HG03095 (cell line): ENCODE measurements around the gene CABP2.
"Not testable (repeated sequence)": the region's sequence is repeated elsewhere in the genome, so short reads cannot be mapped to it uniquely, and the experiment has no call there.

Experiments used
- ATAC-seq: cut with Tn5 transposase; IDR thresholded peaks from one replicate; pipeline ENCODE4 v1.9.1; 2021; ENCODE audit warnings: moderate library complexity; ENCODE audit not compliant: unreplicated experiment

Gene CABP2

DNA sequence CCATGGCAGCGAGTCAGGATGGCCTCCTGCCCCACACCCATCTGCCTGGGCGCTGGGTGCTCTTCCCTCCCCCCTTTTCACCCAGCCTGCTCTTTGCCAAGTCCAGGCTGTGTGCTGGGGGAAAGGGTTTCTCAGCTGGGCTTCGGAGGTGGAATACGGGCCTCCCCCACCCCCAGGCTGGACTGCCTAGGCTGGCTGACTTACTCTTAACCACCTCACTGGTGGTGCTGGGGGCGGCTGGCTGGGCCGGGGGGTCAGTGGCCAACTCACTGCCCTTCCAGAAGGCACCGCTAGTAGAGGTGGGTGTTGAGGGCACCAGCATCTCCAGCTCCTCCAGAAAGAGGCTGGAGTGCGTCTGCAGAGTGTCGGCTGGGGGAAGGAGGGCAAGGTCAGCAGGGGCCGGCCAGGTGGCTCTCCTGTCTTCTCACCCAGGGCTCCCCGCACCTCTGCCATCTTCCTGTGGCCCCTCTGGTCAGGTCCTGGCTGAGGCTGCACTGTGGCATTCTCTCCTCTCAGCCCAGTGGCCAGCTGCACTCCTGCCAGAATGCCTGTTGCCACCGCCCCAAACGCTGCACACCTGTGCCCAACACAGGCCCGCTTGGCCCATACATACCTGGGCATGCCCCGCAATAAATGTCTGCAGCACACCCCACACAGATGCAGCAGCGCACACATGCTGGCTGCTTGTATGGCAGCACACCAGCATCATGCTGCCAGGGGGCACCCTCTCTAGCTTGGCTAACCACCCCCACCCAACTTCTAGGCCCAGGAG, 27.8 kb downstream of the CABP2 start:
- no peak for ATAC-seq

DNA sequence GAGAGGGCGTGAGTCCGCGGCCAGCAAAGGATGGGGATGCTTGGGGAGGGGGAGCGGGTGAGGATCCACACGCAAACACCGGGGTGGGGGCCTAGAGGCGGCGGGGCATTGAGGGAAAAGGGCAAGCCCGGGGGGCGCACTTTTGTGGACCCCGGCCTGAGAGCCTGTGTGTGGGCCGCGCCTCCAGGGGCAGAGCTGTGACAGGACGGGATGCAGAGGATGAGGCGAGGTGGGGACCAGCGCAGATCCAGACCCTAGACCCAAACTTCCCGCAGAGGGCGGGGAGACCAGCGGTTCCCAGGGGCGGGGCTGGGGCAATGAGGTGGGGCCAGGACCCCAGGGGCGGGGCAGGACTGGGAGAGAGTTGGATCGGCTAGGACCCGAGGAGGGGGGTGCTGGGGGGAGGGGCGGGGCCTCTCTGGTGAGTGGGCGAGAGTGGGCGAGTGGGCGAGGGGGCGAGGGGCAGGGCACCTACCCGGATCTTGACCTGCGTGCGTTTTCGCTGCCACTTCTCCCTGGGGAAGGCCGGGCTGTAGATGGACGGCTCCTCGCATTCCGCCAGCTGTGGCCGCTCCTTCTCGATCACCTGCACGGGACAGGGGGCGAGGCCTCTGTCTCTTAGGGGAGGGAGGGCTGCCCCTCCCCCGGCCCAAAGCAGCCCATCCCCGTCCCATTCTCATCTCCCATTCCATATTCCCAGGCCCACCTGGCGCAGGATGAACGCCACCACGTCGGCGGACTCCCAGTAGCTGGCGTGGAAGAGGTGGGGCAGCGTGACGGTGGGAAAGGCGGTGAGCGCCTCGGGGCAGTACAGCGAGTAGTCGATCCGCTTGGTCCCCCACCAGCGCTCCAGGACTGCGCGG, 28.6 kb downstream of the CABP2 start:
- ATAC-seq: no peak

DNA sequence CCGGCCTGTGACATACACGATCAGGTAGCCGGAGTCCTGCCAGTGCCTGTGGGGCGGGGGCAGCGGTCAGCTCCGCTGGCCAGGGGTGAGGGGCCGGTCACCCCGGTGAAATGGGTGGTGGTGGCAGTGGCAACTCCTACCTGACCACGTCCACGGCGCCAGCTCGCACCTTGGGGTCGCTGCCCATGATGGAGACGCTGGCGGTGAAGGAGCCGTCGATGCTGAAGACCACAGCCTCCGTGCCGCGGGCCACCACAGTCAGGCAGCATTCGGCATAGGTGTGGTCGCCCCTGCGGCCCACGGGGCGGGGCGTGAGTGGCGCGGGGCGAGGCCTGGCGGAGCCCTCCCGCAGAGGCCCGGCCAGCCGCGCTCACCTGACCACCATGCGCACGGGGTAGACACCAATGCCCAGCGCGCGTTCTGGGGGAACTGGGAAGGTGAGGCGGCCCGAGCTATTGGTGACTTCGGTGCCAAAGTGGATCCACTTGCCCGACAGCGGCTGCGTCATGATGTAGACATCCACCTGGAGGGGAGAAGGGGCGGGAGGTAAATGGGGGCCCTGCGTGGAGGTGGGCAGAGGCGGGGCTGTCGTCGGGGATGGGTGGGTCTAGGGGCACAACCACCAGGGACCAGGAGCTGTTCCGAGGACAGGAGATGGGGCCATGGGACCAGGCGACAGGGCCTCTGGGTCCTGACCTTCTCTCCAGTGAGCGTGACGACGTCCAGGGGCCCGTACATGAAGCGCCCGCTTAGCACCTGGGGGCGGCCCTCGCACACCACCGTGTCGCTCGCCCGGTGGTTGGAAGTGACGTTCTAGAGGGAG, 29.5 kb downstream of the CABP2 start:
- no peak for ATAC-seq

DNA sequence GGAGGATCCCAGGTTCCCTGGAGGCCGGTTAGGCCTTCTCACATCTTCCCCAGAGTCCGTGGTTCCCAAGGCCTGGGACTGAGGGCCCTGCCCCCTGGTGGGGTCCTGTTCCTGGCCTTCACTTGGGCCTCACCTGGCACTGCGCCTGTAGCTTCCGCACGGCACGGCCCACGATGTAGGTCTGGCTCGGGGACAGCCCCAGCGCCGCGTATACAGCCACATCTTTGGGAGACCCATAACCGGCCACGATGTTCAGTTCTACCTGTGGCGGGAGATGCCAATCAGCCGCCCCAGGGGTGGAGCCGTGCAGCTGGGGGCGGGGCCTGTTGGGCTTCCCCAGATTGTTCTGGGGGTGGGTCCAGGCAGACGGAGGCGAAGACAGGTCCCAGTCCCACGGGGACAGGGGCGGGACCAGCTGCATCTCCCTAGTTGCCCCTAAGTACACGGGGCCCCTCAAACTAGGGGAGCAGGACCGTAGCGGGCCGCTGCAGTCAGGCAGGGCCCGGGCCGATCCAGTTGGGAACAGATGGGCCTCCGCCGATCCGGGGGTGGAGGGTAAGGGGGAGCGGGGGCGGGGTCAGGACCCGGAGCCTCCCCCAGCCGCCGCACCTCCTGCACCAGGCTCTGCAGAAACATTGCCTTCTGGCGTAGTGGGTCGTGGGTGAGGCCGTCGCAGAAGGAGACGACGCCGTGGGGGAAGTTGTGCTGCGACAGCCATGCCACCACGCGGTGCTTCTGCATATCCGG, 30.3 kb downstream of the CABP2 start:
- ATAC-seq: no peak

DNA sequence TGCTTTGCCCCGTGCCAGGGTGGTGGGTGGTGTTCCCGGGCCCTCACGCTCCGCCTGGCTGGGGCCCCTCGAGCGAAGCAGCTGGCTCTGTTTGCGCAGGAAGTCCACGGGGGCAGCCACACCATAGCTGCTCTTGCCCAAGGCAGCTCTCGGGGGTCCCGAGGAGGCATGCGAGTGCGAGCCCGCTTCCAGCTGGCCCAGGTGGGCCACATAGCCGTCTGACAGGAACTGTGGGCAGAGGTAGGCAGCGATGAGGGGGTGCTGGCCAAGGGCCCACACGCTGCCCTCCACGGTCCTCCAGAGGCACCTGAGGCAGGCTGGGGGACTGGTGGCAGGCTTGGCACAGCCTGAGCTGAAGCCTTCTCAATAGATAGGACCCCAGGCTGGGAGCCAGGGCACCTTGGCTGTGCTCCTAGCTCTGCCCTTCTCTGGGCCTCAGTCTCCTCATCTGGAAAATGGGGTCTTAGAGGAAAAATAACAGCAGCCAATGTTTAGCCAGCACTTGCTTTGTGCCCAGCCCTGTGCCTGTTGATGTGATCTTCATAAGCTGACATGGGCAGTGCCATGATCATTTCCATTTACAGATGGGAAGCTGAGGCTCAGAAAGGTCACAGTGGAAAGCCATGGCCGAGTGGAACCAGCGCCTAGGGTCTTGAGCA, 31.0 kb downstream of the CABP2 start:
- no peak for ATAC-seq

DNA sequence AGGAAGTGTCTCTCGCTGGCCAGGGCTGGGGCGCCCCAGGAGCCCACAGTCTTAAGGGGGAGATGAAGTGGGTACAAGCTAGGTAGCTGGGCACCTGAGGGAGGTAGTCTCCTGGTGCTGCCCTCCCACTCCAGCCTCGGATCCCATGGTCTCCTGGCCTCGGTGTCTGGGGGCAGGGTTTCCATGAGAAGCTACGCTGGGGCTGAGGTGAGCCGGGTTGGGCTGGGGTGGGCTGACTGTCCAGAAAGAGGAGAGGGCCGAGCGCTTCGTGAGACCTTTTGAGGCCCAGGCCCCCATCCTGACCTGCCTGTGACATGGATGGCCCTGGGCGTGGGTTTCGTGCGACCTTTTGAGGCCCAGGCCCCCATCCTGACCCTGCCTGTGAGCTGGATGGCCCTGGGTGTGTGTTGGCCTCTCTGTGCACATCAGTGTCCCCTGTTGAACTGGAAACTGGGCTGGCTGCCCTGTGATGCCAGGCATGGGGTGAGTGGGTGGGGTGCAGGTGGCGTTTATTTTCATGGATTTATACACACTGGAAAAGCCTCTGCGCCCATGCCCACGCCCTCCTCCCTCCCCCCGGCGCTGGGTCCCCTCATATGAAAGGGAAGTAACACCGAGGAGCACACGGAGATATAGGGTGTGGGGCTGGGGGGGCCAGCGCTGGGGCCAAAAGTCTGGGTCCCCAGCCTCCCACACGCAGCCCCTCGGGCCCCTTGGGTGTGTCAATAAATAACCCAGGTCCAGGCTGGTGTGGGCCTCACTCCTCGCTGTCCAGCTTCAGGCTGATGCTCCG, 31.8 kb downstream of the CABP2 start:
- ATAC-seq: no peak

DNA sequence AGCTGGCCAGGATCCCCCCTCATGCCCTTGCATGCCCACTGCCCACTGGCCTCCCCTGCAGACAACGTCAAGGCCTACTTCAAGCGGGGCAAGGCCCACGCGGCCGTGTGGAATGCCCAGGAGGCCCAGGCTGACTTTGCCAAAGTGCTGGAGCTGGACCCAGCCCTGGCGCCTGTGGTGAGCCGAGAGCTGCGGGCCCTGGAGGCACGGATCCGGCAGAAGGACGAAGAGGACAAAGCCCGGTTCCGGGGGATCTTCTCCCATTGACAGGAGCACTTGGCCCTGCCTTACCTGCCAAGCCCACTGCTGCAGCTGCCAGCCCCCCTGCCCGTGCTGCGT, 32.5 kb downstream of the CABP2 start:
- ATAC-seq: no peak

DNA sequence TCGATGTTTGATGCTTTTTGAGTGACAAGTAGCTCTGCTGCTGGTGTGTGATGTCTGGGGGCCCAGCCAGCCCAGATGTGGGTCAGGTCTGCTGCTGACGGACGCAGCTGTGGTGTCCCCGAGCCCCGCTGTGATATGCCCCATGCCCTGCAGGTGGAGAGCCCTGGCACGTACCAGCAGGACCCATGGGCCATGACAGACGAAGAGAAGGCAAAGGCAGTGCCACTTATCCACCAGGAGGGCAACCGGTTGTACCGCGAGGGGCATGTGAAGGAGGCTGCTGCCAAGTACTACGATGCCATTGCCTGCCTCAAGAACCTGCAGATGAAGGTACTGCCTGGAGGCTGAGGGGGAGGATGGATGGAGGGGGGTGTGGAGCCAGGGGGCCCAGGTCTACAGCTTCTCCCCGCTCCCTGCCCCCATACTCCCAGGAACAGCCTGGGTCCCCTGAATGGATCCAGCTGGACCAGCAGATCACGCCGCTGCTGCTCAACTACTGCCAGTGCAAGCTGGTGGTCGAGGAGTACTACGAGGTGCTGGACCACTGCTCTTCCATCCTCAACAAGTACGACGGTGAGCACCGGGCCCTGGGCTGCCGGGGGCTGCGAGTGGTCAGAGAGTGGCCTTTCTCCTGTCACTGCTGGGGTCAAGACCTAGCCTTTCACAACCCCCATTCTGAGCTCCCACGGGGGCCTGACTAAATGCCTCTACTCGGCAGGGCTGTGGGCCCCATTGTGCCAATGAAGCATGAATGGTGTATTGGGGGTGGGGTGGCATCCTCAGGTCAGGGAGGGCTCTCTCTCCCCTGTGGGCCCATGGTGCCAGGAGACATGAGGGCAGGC, 33.1 kb downstream of the CABP2 start:
- ATAC-seq: no peak

DNA sequence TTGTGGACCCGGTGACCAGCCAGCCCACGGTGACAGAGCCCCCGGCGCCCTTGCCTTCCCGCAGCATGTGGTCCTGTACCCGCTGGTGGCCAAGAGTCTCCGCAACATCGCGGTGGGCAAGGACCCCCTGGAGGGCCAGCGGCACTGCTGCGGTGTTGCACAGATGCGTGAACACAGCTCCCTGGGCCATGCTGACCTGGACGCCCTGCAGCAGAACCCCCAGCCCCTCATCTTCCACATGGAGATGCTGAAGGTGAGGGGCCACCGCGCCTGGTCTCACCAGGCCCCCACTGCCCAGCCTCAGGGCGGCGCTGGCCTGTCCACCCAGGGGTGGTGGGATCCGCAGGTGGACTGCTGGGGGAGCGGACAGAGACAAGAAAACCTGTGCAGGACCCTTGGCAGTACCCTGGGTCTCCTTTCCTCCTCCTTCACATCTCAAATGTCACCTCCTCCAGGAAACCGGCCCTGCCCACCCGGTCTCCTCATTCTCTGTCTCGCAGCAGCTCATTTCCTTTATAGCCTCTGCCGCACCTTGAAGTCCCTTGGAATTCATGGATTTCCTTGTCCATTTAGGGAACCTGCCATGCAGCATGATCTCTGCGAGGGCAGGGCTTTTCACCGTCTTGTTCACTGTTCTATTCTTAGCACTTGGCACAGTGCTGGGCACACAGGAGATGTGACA, 33.9 kb downstream of the CABP2 start:
- ATAC-seq: no peak

DNA sequence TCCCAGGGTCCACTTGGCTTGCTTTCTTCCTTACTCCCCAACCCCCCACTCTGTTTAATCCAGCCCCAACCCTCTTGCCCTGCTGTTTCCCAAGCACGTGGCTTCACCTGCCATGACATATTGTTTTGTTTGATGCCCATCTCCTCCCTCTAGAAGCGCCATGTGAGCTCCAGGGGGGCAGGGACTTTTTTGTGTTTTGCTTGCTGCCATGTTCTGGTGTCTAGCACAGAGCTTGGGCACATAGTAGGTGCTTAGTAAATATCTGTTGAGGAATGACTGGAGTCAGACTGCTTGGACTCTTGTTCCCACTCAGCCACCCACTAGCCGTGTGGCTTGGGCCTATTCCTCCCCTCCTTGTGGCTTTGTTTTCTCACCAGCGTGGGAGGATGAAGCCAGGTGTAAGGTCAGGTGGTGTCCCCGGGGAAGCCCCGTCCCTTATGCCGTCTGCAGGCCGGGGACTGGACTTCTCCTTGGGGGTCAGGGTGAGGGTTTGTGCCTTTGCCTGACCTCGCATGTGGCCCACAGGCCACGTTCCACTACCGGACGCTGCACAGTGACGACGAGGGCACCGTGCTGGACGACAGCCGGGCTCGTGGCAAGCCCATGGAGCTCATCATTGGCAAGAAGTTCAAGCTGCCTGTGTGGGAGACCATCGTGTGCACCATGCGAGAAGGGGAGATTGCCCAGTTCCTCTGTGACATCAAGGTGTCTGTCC, 36.6 kb downstream of the CABP2 start:
- ATAC-seq: peak; percentile 31

DNA sequence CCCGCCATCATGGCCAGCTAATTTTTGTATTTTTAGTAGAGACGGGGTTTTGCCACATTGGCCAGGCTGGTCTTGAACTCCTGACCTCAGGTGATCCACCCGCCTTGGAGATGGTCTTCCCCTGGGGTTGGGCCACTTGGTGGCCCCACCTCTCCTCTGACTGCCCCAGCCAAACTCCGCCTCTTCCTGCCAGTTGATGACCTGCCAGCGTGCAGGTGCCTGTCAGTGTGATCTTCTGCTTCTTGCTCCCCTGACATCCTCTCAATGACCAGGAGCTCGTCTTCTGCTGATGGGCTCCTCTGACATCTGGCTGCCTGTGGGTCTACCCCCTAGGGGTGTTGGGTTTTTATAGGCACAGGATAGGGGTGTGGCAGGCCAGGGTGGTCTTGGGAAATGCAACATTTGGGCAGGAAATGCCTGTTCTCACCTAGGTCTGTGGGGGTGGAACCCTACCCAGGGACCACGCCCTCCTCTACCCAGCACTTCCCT, 37.3 kb downstream of the CABP2 start:
- ATAC-seq: not testable (repeated sequence)

DNA sequence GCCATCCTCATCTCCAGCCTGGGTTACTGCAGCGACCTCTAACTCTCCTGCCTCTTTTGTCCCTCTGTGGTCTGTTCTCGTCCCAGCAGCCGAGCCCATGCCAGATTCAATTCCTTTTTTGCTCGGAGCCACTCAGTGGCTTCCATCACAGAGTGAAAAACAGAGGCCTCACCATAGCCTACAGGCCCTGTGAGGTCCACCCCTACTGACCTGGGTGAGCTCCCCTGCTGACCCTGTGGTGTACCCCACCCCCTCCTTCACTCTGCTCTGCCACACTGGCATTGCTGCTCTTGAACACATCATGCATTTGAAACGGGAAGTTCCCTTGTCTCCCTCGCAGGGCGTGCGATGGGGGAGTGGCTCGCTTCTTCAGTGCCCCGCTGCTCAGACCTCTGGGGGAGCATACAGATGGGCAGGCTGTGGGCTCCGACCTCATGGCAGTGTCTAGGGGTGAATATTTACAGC, 38.4 kb downstream of the CABP2 start:
- no peak for ATAC-seq

DNA sequence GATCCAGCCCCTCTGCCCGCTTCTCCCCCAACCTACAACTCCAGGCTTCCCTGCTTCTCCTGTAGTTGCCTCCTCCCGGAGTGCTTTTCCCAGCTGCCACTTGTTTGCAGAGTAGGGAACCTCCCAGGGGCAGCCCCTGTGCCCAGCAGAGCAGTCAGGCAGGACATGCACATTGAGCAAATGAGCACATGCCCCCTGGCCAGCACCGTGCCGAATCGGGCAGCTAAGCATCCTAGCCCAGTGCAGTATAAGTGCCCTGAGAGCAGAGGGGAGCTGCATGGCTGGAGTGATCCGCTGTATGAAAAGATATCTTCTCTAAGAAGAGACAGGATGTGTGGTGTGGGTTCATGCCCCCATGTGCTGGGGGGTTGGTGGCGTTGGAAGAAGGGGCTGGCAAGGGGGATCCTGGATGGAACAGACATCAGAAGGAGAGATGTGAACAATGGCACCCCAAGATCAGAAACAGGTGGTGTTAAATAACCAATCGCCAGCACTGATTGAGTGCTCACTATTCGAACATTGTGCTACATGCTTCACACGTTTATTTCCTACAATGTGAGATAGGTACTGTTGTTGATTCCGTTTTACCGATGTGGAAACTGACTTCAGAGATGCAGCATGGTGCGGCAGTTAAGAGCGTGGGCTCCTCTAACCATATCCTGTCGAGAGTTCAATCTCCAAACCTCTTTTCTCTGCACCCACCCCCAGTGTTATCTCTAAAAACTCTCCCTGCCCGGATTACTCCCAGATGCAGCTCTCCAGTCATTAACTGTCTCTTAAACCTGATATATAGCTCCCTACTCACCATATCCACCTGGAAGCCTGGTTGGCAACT, 39.2 kb downstream of the CABP2 start:
- ATAC-seq: no peak

DNA sequence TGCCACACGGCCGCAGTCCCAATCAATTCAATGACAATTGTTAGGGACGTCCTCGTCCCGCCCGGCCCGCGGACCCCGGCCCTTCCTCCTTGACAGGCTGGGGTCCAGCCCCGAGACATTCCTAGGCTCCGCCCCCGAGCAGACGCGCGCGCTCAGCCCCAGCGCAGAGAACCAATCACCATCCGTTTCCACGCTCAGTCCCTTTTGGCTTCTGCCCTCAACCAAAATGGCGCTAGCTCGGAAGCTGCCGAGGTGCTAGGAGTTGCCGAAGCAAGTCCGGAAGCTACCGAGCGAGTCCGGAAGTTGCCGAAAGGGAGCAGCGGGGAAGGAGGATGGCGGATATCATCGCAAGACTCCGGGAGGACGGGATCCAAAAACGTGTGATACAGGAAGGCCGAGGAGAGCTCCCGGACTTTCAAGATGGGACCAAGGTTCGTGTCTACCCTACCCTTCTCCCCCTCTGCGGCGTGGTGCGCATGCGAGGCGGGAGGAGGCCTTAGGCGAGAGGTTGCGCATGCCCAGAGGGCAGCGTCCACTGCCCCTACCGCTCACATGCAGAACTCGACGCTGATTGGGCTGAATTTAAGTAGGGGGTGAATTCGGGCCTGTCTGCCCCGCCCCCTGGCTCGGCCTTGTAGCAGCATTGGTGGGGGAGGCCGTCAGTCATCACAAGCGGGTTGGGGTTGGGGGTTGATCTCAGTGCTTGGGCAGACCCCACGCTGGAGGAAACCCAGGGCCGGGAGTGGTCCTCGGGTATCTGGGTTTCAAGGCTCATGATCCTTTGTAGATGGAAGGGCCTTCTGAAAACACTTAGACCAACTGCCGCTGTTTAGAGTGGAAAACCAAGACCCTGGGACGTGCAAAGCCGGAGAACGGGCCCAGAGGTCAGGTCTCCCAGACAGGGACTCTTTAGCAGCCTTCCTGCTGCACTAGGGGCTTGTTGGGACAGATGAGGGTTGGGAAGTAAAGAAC, 40.1 kb downstream of the CABP2 start, which contains the start of gene AIP:
TSS of gene AIP (plus strand) at position 200 of the 972 bp plus-strand sequence. CDS start at position 333, 133 bp downstream.
- peak; percentile 48 for ATAC-seq

DNA sequence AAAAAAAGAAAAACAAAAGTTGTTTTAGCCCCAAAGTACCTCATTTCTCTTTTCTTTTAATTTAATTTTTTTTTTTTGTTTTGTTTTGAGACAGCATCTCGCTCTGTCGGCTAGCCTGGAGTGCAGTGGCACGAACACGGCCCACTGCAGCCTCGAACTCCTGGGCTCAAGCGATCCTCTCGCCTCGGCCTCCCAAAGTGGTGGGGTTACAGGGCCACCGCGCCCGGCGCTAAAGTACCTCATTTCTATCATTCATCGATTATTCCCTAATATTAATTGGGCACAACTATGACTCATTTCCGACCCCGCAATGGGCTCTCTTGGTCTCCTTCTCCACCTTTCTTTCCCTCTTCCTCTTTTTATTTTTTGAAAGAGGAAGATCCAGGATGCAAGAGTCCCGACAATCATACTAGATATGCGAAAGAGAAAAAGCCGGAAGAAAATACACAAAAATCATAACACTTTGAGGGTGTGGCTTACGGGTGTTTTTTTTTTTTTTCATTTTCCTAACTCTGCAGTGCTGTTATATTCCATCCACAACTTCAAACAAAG, 40.9 kb downstream of the CABP2 start:
- ATAC-seq: no peak
